ENCODE data around the gene SP3. TPM values are rescaled to one million over a fixed set of nuclear protein-coding genes. Genes with fewer than 3 reads are reported as not detected.

Gene SP3
- total RNA-seq, 1 donor from 2014 or later = 210 TPM

- Histone ChIP-seq H3K27ac (no peak overlapping the region), H3K36me3 (no peaks in the 10 kb centered on the region), H3K79me2 (ENCODE audit: low read depth) (no peaks in the 10 kb centered on the region), H3K4me1 (peaks cover 13% of the 10 kb centered on the region), H4K20me1 (ENCODE audit: low read depth) (no peaks in the 10 kb centered on the region), H3K9ac (no peak overlapping the region), H3F3A (ENCODE audit: low read depth) (no peaks in the 10 kb centered on the region), H3K4me2 (no peak overlapping the region), H2AFZ (replicated peaks) (no peak overlapping the region), H3K27me3 (no peaks in the 10 kb centered on the region), H3K4me3 (no peak overlapping the region), H3K9me3 (ENCODE audit: low read depth) (no peaks in the 10 kb centered on the region)
- no peaks in the 10 kb centered on the region for H3K36me3 Mint-ChIP-seq
- DNase-seq (ENCODE audit: low spot score) = no peak
- H3K27me3 Mint-ChIP-seq (ENCODE audit: insufficient read depth, low read depth) = no peaks in the 10 kb centered on the region
- TF ChIP-seq EZH2 (IDR thresholded peaks at IDR 0.05) (no peak), CTCF (IDR thresholded peaks at IDR 0.05) (no peak)
- no peak overlapping the region for H3K4me3 Mint-ChIP-seq
- no peak overlapping the region for H3K27ac Mint-ChIP-seq
- no peaks in the 10 kb centered on the region for H3K9me3 Mint-ChIP-seq
- peaks cover 12% of the 10 kb centered on the region for H3K4me1 Mint-ChIP-seq
Observed at GRCh38 chr2:173869244-173870229, 95.6 kb downstream of the SP3 start.

GRCh38 chr2:173868406-173868805 is 96.8 kb downstream of the SP3 start:
- no peak for DNase-seq (ENCODE audit: low spot score)
- no peaks in the 10 kb centered on the region for H3K36me3 Mint-ChIP-seq
- H3K4me3 ChIP-seq = no peak overlapping the region
- H3K4me2 ChIP-seq = no peak overlapping the region
- no peaks in the 10 kb centered on the region for H3K9me3 Mint-ChIP-seq
- H3K27ac Mint-ChIP-seq = no peak overlapping the region
- no peaks in the 10 kb centered on the region for H4K20me1 ChIP-seq (ENCODE audit: low read depth)
- no peak overlapping the region for H3K4me3 Mint-ChIP-seq
- peak overlapping the region; percentile 34 for H2AFZ ChIP-seq (replicated peaks)
- no peaks in the 10 kb centered on the region for H3F3A ChIP-seq (ENCODE audit: low read depth)
- H3K9ac ChIP-seq = no peak overlapping the region
- no peaks in the 10 kb centered on the region for H3K9me3 ChIP-seq (ENCODE audit: low read depth)
- H3K4me1 Mint-ChIP-seq = peaks cover 12% of the 10 kb centered on the region
- TF ChIP-seq EZH2 (IDR thresholded peaks at IDR 0.05) (no peak), CTCF (IDR thresholded peaks at IDR 0.05) (no peak), EZH2phosphoT487 (IDR thresholded peaks at IDR 0.05) (no peak)
- H3K27ac ChIP-seq = no peak overlapping the region
- no peaks in the 10 kb centered on the region for H3K27me3 Mint-ChIP-seq (ENCODE audit: insufficient read depth, low read depth)
- H3K27me3 ChIP-seq = no peaks in the 10 kb centered on the region
- no peaks in the 10 kb centered on the region for H3K79me2 ChIP-seq (ENCODE audit: low read depth)
- peaks cover 13% of the 10 kb centered on the region for H3K4me1 ChIP-seq
- H3K36me3 ChIP-seq = no peaks in the 10 kb centered on the region

- no peak overlapping the region for H3K27ac ChIP-seq
- peak; percentile 13 for DNase-seq (ENCODE audit: low spot score)
- no peak overlapping the region for H3K9ac ChIP-seq
- no peak for TF ChIP-seq EZH2phosphoT487 (IDR thresholded peaks at IDR 0.05)
- no peak for TF ChIP-seq CTCF (IDR thresholded peaks at IDR 0.05)
- TF ChIP-seq EZH2 (IDR thresholded peaks at IDR 0.05) = no peak
- no peak overlapping the region for H3K4me3 ChIP-seq
- no peaks in the 10 kb centered on the region for H4K20me1 ChIP-seq (ENCODE audit: low read depth)
- H3K4me1 ChIP-seq = peaks cover 13% of the 10 kb centered on the region
- H3K27me3 ChIP-seq = no peaks in the 10 kb centered on the region
- no peaks in the 10 kb centered on the region for H3F3A ChIP-seq (ENCODE audit: low read depth)
- Mint-ChIP-seq H3K9me3 (no peaks in the 10 kb centered on the region), H3K4me3 (no peak overlapping the region), H3K27ac (no peak overlapping the region), H3K4me1 (peaks cover 10% of the 10 kb centered on the region), H3K36me3 (no peaks in the 10 kb centered on the region), H3K27me3 (ENCODE audit: insufficient read depth, low read depth) (no peaks in the 10 kb centered on the region)
- H3K36me3 ChIP-seq = no peaks in the 10 kb centered on the region
- no peaks in the 10 kb centered on the region for H3K9me3 ChIP-seq (ENCODE audit: low read depth)
- no peaks in the 10 kb centered on the region for H3K79me2 ChIP-seq (ENCODE audit: low read depth)
- H3K4me2 ChIP-seq = peak overlapping the region; percentile 23
- H2AFZ ChIP-seq (replicated peaks) = peak overlapping the region; percentile 79
Observed at GRCh38 chr2:173866874-173867618, 98.1 kb downstream of the SP3 start.
